Panc1 (cell line): Measurements from ENCODE around the gene ACOXL.

Source experiments
- CTCF ChIP-seq: fragments of 450-650 bp; IDR thresholded peaks from 2 replicates; pipeline ENCODE4 v1.5.1; 2017; ENCODE audit warnings: mild to moderate bottlenecking
- REST ChIP-seq, 2 experiments: IDR thresholded peaks; 2 replicates each; pipeline ENCODE4 v1.6.1; 2011 to 2012; ENCODE audit warnings: low read depth in 2 of 2, control low read depth in 1 of 2, low read length in 1 of 2, mild to moderate bottlenecking in 1 of 2, moderate library complexity in 1 of 2; ENCODE audit not compliant: insufficient read depth in 1 of 2

GRCh38 chr2:110770404-110770958, 38.1 kb downstream of the ACOXL start:
- TF ChIP-seq CTCF: no peak
- no peak for TF ChIP-seq REST (IDR thresholded peaks at IDR 0.05; ENCODE audit: insufficient read depth in 1 of 2, low read depth in 2 of 2, low read length in 1 of 2)
